Naive thymus-derived CD4-positive, alpha-beta T cell (primary cell): ENCODE data around the gene OXCT2. TPM values are rescaled to one million over a fixed set of nuclear protein-coding genes. Genes with fewer than 3 reads are reported as not detected.
"Not testable (repeated sequence)": the region's sequence is repeated elsewhere in the genome, so short reads cannot be mapped to it uniquely, and the experiment has no call there.

Experiments
- ATAC-seq: fragments of 150-1000 bp; cut with Tn5 transposase; 2 replicates; pipeline ENCODE4 v1.10.0; 2021; ENCODE audit warnings: mild to moderate bottlenecking, moderate library complexity
- CTCF ChIA-PET: fragments of 350-600 bp; sonication (Branson Sonifier 250); formaldehyde crosslinking; loops from one replicate; lab custom pipeline; 2021; ENCODE audit warnings: antibody characterized with exemption; lab: Charles Lee
- POLR2A ChIA-PET: fragments of 350-600 bp; sonication (Branson Sonifier 250); formaldehyde crosslinking; loops from one replicate; lab custom pipeline; 2021; ENCODE audit warnings: antibody characterized with exemption, inconsistent platforms; lab: Charles Lee
- DNase-seq, 9 donors: peaks; one replicate each; pipeline versions ENCODE4 v3.0.0 to v3.0.0-alpha.2; 2020 to 2022; ENCODE audit warnings: mixed read lengths in 1 of 9
- H3K27ac ChIP-seq: one replicate; pipeline ENCODE4 v1.7.0; 2013; ENCODE audit warnings: mild to moderate bottlenecking, low read depth, low read length, moderate library complexity
- H3K27me3 ChIP-seq, 2 donors: one replicate each; pipeline ENCODE4 v1.7.0; 2013; ENCODE audit warnings: low read length in 2 of 2, mild to moderate bottlenecking in 2 of 2, moderate library complexity in 2 of 2; ENCODE audit not compliant: control insufficient read depth in 2 of 2, insufficient read depth in 2 of 2
- H3K36me3 ChIP-seq, 3 experiments: 1 replicate in 2 of 3; 2 replicates in 1 of 3; pipeline ENCODE4 v1.7.0; 2013; ENCODE audit warnings: low read length in 3 of 3, mild to moderate bottlenecking in 3 of 3, moderate library complexity in 1 of 3; ENCODE audit not compliant: insufficient read depth in 3 of 3, control insufficient read depth in 2 of 3
- H3K4me1 ChIP-seq, 2 donors: one replicate each; pipeline ENCODE4 v1.7.0; 2013; ENCODE audit warnings: low read length in 2 of 2, mild to moderate bottlenecking in 2 of 2, moderate library complexity in 1 of 2; ENCODE audit not compliant: control insufficient read depth in 2 of 2, insufficient read depth in 2 of 2
- H3K4me3 ChIP-seq: 2 replicates; pipeline ENCODE4 v1.7.0; 2013; ENCODE audit warnings: mild to moderate bottlenecking, low read length
- H3K9me3 ChIP-seq, 3 experiments: 1 replicate in 2 of 3; 2 replicates in 1 of 3; pipeline ENCODE4 v1.7.0; 2013; ENCODE audit warnings: low read length in 3 of 3; ENCODE audit not compliant: control insufficient read depth in 2 of 3
- H3K27ac Mint-ChIP-seq, 9 donors: one replicate each; pipeline ENCODE4 v1.8.0; 2020 to 2022; ENCODE audit warnings: mixed read lengths in 9 of 9, mild to moderate bottlenecking in 8 of 9, moderate library complexity in 5 of 9, inconsistent platforms in 2 of 9
- H3K27me3 Mint-ChIP-seq, 5 donors: one replicate each; pipeline ENCODE4 v1.8.0; 2021 to 2022; ENCODE audit warnings: mixed read lengths in 5 of 5, mild to moderate bottlenecking in 1 of 5
- H3K36me3 Mint-ChIP-seq, 5 donors: one replicate each; pipeline ENCODE4 v1.8.0; 2020 to 2022; ENCODE audit warnings: mixed read lengths in 5 of 5, mild to moderate bottlenecking in 3 of 5, inconsistent platforms in 1 of 5
- H3K4me1 Mint-ChIP-seq, 7 donors: one replicate each; pipeline ENCODE4 v1.8.0; 2020 to 2022; ENCODE audit warnings: mixed read lengths in 7 of 7, mild to moderate bottlenecking in 3 of 7, inconsistent platforms in 1 of 7
- H3K4me3 Mint-ChIP-seq, 10 donors: one replicate each; pipeline ENCODE4 v1.8.0; 2020 to 2022; ENCODE audit warnings: mild to moderate bottlenecking in 10 of 10, mixed read lengths in 10 of 10, moderate library complexity in 6 of 10, inconsistent platforms in 2 of 10
- H3K9me3 Mint-ChIP-seq, 11 donors: one replicate each; pipeline ENCODE4 v1.8.0; 2020 to 2022; ENCODE audit warnings: mixed read lengths in 11 of 11, mild to moderate bottlenecking in 4 of 11, inconsistent platforms in 1 of 11, moderate library complexity in 1 of 11
- intact Hi-C, 2 donors: fragments of 100-400 bp; cut with micrococcal nuclease; formaldehyde crosslinking; loops; one replicate each; pipeline ENCODE4 v1.15.1; 2023
- polyA plus RNA-seq, 2 donors: library from polyadenylated mRNA; unstranded; fragments of 300-500 nt; fragmentation: Illumina TruSeq; gene quantifications; one replicate each; pipeline ENCODE4 v1.2.3, GENCODE V29; 2021
- total RNA-seq, 6 experiments: library from RNA in 5 of 6; stranded (reverse) in 5 of 6; gene quantifications; 1 replicate in 5 of 6; 2 replicates in 1 of 6; pipeline ENCODE4 v1.2.3 and lab custom pipeline; 2021 to 2026

The OXCT2 gene
- total and polyA plus RNA-seq, 7 experiments from 2014 or later: 0.19 to 0.53 (median 0.26) TPM; not detected in 3

DNA sequence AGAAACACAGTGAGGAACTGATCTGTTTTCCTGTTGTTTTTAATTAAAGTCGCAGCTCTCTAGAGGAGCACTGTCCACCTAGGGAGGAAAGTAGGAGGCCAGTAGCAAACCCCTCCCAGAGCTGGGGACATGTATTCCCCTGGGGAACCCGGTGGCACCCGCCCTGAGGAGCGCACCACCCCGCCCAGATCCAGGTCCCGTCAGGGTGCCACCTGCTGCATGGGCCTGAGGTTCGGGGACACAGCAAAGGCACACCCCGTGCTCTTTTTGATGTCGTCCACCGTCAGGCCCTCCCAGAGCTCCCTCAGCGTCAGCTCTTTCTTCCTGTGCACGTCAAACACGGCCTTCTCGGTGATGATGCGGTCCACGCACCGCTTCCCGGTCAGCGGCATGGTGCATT, 1.6 kb downstream of the OXCT2 start:
- ATAC-seq, intact Hi-C loops, H3K36me3 ChIP-seq, CTCF ChIA-PET, H3K27ac ChIP-seq, H3K36me3 Mint-ChIP-seq, H3K4me3 ChIP-seq, H3K4me3 Mint-ChIP-seq, DNase-seq, H3K4me1 ChIP-seq, H3K27ac Mint-ChIP-seq, H3K27me3 Mint-ChIP-seq, H3K27me3 ChIP-seq, H3K9me3 ChIP-seq, H3K9me3 Mint-ChIP-seq, POLR2A ChIA-PET, H3K4me1 Mint-ChIP-seq: not testable (repeated sequence)

DNA sequence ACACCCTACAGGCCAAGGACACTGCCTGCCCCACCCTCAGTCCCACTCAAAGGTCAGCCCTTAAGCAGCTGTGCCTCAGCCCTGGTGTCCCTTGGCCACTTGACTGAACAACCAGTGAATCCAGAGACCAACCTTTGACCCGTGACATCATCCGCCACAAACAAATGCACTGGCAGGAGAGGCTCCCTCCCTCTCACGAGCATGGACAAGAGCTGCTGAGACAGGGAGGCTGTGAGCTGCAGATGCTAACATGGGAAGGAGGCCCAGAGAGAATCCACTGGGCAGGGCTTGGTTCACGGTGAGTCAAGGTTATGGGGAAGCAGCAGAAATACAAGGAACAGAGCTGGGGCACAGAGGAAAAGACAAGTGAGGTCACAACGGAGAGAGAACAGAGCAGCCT, 4.7 kb downstream of the OXCT2 start:
- DNase-seq, H3K4me3 ChIP-seq, H3K36me3 Mint-ChIP-seq, H3K4me1 ChIP-seq, intact Hi-C loops, H3K27ac ChIP-seq, H3K4me3 Mint-ChIP-seq, CTCF ChIA-PET, POLR2A ChIA-PET, H3K9me3 ChIP-seq, H3K4me1 Mint-ChIP-seq, H3K27me3 Mint-ChIP-seq, H3K36me3 ChIP-seq, H3K9me3 Mint-ChIP-seq, H3K27me3 ChIP-seq, H3K27ac Mint-ChIP-seq, ATAC-seq: not testable (repeated sequence)

GRCh38 chr1:39764512-39764911, 6.6 kb downstream of the OXCT2 start:
- H3K9me3 Mint-ChIP-seq, CTCF ChIA-PET, H3K27me3 Mint-ChIP-seq, H3K27ac ChIP-seq, H3K4me3 Mint-ChIP-seq, H3K27me3 ChIP-seq, H3K36me3 Mint-ChIP-seq, H3K27ac Mint-ChIP-seq, intact Hi-C loops, ATAC-seq, H3K4me1 ChIP-seq, H3K9me3 ChIP-seq, H3K4me1 Mint-ChIP-seq, POLR2A ChIA-PET, DNase-seq, H3K4me3 ChIP-seq: not testable (repeated sequence)
- H3K36me3 ChIP-seq: peaks cover 0 to 18% (median 2%) of the 10 kb centered on the region in 3 experiments

DNA sequence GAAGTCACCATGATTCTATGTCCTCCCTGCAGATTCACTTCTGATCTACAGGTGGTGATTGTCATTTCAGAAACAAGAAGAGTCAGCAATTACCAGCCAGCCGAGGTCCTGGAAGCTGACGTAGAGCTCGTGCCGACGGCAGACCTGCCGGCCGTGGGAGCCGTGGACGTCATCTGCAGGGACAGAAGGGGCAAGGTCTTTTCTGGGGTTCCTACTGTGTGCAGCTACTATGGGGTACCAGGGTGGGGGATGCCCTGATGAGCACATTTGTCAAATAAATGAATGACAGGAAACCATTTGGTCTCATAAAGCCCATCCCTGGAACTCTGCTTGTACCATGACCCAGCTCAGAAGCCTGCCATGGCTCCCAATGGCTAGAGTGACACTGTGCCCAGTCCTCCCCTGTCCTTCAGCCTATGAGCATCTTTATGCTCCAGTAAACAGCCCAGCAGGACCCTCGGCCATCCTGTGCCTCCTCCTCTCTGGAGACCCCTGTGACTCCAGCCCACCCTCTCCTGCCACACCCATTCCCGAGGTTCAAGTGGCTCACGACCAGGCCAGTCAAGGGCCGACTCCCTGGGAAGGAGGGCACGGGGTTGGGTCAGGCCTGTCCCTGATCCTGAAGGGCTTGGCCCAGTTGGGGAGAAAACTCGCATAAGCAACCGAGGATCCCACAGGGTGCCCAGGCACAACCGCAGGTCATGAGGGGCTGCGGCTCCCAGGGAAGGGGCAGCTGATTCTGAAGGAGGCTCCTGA, 7.4 kb downstream of the OXCT2 start:
- peaks cover 0 to 25% (median 6%) of the 10 kb centered on the region in 3 experiments for H3K36me3 ChIP-seq
- H3K4me3 Mint-ChIP-seq, H3K4me1 ChIP-seq, intact Hi-C loops, H3K9me3 Mint-ChIP-seq, H3K27ac ChIP-seq, H3K4me3 ChIP-seq, H3K27me3 Mint-ChIP-seq, ATAC-seq, H3K4me1 Mint-ChIP-seq, H3K27ac Mint-ChIP-seq, CTCF ChIA-PET, POLR2A ChIA-PET, H3K9me3 ChIP-seq, DNase-seq, H3K27me3 ChIP-seq: not testable (repeated sequence)
- peaks cover 0 to 12% (median 9%) of the 10 kb centered on the region in 5 donors for H3K36me3 Mint-ChIP-seq

GRCh38 chr1:39762550-39763540, 8.3 kb downstream of the OXCT2 start:
- no peak overlapping the region for H3K27ac Mint-ChIP-seq
- DNase-seq (no peak), ATAC-seq (no peak)
- no peaks in the 10 kb centered on the region for H3K27me3 Mint-ChIP-seq
- peaks cover 0 to 3% (median 0%) of the 10 kb centered on the region in 7 donors for H3K4me1 Mint-ChIP-seq
- H3K36me3 ChIP-seq: peaks cover 0 to 35% (median 6%) of the 10 kb centered on the region in 3 experiments
- H3K27ac ChIP-seq: no peak overlapping the region
- H3K9me3 ChIP-seq: no peaks in the 10 kb centered on the region
- peaks cover 2 to 18% (median 9%) of the 10 kb centered on the region in 5 donors for H3K36me3 Mint-ChIP-seq
- H3K4me3 Mint-ChIP-seq: no peak overlapping the region
- intact Hi-C loops: no loop called here
- ChIA-PET CTCF (no interaction called here), POLR2A (no interaction called here)
- H3K27me3 ChIP-seq: no peaks in the 10 kb centered on the region
- H3K4me3 ChIP-seq: no peak overlapping the region
- no peaks in the 10 kb centered on the region for H3K9me3 Mint-ChIP-seq
- H3K4me1 ChIP-seq: no peaks in the 10 kb centered on the region

GRCh38 chr1:39761557-39762260, 9.4 kb downstream of the OXCT2 start:
- ATAC-seq (no peak), DNase-seq (no peak)
- intact Hi-C loops: no loop called here
- Mint-ChIP-seq H3K4me1 (peaks cover 0 to 5% (median 0%) of the 10 kb centered on the region in 7 donors), H3K27ac (no peak overlapping the region), H3K36me3 (peaks cover 8 to 29% (median 17%) of the 10 kb centered on the region in 5 donors), H3K9me3 (no peaks in the 10 kb centered on the region), H3K27me3 (no peaks in the 10 kb centered on the region), H3K4me3 (no peak overlapping the region)
- ChIA-PET POLR2A (no interaction called here), CTCF (no interaction called here)
- H3K36me3 ChIP-seq: peaks cover 0 to 46% (median 6%) of the 10 kb centered on the region in 3 experiments
- H3K4me3 ChIP-seq: no peak overlapping the region
- no peak overlapping the region for H3K27ac ChIP-seq
- H3K27me3 ChIP-seq: no peaks in the 10 kb centered on the region
- H3K9me3 ChIP-seq: no peaks in the 10 kb centered on the region
- no peaks in the 10 kb centered on the region for H3K4me1 ChIP-seq
